ENCODE results near the gene FBXW11.

- TF ChIP-seq CTCF (IDR thresholded peaks at IDR 0.05) (no peak), POLR2A (IDR thresholded peaks at IDR 0.05) (no peak)
Observed at GRCh38 chr5:171865471-171865870, 141.0 kb downstream of the FBXW11 start.

All from adrenal gland (tissue), 5 donors.